HG02588 (cell line): ENCODE measurements around the gene TRIB2.
"Not testable (repeated sequence)": the region's sequence is repeated elsewhere in the genome, so short reads cannot be mapped to it uniquely, and the experiment has no call there.

ENCODE experiments used
- ATAC-seq: cut with Tn5 transposase; IDR thresholded peaks from one replicate; pipeline ENCODE4 v1.9.1; 2021; ENCODE audit warnings: mild to moderate bottlenecking, moderate library complexity; ENCODE audit not compliant: unreplicated experiment

Gene TRIB2

DNA sequence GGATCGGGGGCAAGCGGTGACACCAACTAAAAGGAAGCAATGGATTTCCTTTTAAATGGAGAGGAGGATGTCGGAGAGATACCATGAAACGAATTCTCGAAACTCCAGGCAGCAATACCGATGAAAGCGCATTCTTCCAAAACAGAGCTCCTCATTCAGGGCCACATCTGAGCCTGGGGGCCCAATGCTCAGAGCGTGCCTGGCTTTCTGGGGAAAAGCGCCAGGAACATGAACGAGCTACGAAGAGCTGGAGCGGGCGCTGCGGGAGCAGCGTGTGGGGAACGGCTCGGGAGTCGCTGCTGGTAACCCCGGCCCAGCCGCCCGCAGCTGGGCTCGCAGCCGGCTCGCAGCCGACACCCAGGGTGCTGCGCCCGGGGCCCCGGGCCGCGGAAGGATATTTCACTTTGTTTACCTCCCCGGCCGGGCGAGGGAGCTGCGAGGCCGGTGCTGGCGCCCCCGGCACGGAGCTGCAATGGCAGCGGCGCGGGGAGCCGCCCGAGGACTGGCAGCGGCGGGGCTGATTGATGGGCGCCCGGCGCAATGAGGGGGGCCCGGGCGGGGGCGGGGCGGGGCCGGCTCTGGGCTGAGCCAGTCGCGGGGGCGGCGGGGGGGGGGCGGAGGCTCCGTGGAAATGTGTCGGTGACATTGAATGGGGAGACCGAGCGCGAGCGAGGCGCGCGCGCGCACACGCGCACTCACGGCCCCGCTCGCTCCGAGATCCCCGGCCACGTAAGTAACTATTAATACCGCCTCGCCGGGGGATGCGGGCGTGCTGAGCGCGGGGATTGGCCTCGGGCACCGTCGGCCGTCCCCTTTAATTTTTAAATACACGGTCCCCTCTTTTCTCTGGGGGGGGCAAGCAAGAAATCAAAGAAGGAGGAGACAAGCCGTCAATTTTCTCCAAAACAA lies at the start of gene TRIB2:
Gene TRIB2, plus strand, starts transcription at position 655 of the 909 bp plus-strand sequence. CDS start 1,372 bp downstream, outside the sequence.
- peak; percentile 80 for ATAC-seq

DNA sequence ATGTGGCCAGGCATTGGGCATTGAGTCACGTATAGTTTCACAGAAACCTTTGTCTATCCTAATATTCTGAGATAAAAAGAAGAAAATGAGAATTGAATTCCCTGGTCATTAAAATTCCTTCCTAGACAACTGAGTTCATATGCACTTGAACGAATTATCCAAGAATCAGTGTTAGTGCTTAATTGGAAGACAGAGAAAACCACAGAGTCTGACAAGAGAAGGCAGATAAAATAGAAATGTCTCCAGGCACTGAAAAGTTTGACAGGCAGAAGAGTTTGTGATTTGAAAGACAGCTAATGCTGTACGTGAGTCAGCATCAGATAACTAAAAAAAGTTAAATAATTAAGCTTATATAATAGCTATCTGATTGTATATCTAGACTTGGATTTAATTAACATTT lies 47.7 kb upstream of the TRIB2 start:
- no peak for ATAC-seq

DNA sequence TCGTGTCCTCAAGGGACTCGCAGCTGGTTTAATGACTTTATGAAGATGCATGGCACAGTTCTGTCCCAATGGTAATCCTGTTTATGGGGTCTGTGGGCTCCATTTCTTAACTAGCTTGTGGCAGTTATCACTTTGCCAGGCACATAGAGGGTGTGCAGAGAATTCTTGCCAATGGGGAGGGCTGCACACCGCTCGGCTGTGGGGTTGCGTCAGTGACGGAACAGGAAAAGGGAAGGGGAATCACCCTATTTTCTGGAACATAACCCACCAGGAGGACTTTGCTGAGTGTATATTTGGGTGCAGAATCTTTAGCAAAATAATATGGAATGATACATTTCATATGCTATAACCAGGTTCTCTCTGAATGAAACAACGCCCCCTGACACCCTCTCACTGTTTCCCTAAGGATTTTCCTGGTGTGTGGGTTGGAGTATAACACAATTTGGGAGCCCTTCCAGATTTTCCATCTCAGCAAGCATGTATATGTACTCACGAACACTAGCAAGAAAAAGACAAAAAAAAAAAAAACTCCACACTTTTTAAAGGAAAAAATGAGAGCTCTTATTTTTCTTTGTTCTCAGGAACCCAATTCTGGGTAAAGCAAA lies 43.9 kb upstream of the TRIB2 start:
- ATAC-seq = no peak

DNA sequence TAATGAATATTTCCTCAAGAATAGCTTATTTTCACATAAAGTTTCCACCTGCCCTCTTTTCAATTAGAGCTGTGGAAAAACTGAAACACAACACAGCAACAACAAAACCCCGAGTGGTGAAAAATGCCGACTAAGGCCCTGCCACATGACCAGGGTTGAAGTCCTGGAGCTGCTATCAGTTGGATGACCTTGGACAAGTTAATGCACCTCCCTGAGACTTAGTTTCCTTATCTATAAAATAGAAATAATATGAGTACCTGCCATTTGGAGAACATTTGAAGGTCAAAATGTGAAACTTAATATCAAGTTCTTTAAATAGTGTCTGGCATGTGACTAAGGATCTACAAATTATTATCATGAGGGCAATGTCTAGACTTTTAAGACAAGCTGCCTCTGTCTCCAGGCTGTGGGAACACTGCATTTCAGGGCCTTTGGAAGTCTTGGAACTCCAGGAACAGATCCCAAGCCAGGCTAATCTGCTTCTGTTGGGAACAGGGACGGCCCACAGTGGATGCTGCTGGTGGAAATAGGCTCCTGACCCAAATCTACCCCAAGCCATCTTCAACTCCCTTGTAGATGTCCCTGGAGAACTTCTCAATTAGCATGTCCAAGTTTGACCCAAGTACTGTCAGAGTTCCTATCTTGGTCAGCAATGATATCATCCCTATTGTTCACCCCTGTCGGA lies 42.0 kb upstream of the TRIB2 start:
- ATAC-seq = no peak

DNA sequence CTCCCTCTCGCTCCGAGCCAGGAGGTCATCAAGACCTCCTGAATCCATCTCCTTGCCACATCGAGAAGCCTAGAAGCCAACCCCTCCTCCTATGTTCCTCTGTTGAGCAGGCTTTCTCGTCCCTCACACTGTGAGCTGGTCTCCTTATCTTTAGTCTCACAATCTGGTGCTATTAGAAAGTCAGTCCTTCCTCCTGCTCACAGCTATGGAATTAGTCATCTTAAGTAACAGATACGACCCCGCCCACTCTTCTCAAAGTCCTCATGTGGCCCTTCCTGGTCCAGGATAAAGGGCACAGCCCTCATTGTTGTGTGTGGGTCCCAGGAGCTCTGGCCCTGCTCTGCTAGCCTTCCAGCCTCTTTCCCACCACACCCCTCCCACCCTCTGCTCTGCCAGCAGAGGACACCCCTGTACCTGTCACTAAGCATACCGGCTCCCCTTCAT lies 41.4 kb upstream of the TRIB2 start:
- no peak for ATAC-seq

DNA sequence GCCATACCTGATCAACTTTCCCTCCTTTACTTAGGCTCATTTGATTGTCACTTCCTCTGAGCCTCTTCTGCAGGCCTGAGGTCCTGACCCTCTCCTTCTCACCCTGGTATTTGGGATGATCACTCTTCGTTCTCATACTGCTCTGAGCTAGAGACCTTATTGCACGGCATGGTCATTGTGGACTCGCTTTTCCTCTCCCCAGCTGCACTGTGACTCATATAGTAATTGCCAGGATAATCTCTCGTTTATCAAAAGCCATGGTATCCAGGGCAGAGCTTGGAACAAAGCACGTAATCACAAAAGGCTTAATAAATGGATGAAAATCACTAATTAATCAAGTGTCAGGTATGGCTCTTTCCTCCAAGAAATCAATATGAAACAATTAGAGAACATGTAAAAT lies 40.9 kb upstream of the TRIB2 start:
- no peak for ATAC-seq

DNA sequence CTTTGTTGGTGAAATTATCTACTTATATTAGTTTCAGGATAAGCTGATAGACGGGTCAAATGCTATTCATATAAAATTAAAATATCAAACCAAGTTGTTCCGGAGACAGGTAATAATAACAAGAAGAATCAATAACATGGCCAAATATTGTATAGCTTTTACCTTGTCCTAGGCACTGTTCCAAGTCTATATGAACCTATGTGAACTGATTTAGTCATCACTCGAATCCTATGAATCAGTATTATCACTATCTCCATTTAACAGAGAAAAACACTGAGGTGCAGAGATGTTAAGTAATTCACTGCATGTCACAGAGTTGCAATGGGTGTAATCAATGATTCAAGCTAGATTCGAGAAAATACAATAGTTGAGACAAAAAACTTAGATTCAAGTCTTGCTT lies 40.0 kb upstream of the TRIB2 start:
- ATAC-seq = no peak

DNA sequence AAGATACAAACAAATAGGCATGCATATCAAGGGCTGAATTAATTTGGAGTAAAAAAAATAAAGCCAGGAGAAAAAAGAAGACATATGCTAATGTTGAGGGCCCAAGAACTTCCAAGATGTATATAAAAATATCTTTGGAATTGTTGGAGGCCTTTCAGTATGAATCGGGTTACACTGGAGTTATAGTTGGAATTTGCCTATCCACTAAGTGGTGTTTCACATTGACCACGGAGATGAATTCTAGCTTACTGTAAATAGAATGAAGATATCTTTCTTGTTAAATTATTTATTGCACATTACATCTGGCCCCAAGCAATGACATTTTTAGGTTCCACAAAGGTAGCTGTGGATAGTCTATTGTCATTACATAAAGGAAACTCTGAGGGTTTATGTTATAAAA lies 38.5 kb upstream of the TRIB2 start:
- no peak for ATAC-seq

DNA sequence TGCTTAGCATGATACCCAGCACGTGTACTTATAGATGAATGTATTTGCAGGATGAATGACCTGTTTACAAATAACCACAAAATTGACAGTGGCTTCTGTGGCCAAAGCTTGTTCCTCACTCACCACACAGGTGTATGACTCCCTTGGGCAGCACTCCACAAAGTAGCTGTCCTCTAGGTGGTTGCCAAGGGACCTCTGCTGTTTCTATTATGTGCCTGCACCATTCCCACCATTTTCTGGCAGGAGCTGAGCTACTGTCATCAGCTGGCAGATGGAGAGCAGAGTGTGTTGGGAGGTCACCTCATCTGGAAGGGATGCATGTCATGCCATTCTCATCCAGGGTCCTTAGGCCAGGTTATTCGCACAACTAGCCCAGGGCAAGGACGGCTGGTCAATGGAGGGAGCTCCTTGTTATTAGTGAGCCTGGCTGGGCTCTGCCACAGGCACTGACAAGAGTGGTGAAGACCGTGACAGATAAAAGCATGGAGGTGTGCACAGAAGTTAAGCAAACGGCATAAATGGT lies 37.1 kb upstream of the TRIB2 start:
- ATAC-seq = no peak

DNA sequence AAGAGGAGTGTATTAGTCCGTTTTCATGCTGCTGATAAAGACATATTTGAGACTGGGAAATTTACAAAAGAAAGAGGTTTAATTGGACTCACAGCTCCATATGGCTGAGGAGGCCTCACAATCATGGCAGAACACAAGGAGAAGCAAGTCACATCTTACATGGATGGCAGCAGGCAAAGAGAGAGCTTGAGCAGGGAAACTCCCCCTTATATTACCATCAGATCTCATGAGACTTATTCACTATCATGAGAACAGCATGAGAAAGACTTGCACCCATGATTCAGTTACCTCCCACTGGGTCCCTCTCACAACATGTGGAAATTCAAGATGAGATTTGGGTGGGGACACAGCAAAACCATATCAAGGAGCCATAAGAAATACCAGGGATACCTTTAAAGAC lies 36.6 kb upstream of the TRIB2 start:
- not testable (repeated sequence) for ATAC-seq

DNA sequence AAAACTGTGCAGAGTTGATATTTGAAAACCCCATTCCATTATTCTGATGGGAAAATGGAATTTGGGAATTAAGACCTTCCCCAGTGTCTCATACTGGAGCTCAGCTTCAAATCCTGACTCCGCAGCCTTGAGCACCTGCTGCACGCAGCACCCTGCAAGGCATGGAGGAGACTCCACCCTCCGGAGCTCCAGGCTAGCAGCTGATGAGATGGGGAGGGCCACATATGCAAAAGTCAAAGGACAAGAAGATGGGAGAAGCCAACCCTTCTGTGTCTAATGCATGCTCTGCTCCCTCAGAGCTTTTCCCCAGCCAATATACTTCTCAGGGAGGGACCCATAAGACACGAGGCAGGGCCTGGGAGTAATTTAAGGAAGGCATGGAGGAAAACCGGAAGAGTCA lies 34.7 kb upstream of the TRIB2 start:
- ATAC-seq = no peak

DNA sequence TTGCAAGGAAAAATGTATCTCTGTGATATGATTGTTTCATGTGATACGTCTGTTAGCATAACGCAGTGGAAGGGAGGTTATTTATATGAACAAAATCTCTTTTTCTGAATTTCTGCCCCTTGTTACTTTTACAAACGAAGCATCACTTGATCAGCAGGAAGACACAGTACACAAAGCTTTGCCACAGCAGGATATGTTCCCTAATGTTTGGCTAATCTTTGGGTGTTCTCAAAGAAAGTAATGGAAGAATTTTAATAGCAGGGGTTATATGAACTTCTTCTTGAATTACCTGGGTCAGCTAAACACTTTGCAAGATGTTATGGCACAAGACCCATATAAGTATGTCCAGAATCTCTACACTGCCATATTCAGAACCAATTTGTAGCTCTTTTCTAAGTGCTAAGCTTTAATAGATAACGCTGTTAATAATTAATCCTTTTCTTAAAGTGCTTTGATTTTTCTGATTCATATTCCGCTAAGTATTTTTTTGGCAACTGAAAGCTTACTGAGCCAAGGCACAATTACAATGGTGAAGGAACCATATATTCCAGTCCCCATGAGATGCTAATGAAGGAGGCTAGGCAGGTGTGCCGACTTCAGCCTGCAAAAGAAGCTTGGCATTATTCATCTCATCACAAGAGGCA lies 33.2 kb upstream of the TRIB2 start:
- no peak for ATAC-seq

DNA sequence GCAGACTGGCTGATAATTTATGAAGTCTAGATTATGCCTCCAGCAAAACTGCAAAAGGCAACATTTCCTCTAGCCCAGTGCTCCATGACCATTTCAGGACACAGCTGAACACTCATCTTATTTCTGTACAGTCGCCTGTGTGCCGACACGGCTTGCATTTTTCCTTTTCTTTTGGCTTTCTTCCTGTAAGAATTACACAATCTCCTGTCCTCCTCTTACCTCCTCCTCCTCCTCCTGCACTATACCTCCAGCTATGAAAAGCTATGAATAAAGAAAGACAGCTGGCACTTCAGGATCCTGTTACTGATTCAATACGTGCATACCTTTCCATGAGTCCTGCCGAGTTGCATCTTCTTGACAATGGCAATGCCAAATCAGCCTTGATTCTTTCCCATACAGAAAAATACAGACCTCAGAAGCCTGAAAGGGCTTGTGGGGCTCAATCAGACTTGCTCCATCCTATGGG lies 32.2 kb upstream of the TRIB2 start:
- no peak for ATAC-seq

DNA sequence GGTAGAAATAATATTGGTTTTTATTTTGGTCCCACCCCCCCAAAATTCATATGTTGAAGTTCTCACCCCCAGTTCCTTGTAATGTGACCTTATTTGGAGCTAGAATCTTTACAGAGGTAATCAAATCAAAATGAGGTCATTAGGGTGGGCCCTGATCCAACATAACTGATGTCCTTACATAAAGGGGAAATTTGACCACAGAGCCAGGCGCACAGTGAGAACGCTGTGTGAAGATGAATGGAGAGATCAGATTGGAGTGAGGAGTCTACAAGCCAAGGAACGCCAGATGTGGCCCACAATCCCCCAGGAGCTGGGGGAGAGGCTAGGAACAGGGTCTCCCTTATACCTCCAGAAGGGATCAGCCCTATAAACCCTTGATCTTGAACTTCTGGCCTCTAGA lies 31.6 kb upstream of the TRIB2 start:
- no peak for ATAC-seq

DNA sequence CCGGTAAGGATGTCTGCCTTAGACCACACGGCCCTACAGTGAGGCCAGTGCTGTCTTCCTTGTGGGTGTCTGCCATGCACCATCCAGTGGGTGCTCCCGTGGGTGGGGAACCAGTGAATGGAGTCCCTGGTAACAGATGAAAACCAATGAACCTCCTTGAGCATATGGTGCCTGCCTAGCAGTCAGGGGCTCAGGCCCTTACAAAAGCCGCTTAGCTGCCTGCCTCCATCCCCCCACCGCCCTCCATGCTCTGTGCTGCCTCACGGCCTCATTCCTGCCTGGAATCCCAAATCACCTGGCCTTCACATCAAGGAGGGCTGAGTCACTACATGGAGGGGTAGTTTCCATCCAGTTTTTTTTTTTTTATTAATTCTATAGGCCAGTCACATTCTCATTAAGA lies 30.8 kb upstream of the TRIB2 start:
- no peak for ATAC-seq

DNA sequence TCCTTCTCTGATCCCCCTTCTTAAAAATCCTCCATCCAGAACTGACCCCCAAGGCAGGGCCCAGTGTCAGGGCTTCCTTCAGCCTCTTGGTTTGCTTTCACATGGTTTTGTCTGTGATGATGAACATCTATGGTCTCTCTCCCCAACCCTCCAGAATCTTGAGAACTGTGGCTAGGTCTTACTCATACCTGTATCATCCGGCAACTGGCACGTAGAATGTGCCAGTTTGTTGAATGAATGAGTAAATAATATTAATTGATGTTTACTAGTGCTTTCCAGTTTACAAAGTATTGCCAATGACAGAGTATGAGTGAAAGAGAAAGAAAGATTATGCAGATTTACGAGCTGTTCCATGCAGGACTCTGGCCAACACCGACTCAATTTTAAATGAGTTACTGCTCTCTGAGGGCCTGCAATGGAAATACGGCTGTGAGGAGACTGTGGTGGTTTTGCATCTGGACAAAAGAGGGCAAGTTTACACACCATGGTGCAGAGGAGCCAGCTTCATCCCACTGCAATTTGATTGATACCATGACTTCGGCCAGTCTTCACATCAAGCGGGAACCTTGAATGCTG lies 29.9 kb upstream of the TRIB2 start:
- ATAC-seq = no peak

DNA sequence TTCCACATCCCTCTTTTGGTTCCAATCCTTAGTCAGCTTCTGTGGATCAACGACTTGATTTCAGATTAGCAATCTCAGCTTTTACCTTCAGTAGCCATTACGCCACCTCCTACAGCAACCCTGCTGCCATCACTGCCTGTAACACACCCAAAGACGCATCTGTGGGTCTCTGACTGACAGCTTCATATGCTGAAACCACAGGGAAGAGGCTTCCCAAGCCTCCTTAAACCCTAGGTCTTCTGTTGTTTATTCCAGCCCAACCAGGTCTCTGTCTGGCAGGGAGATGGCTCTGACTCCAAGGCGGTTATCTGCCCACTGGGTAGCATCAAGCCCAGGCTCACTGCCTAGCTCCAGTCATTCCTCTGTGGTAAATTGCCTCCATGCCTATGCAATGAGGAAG lies 28.6 kb upstream of the TRIB2 start:
- ATAC-seq = no peak

DNA sequence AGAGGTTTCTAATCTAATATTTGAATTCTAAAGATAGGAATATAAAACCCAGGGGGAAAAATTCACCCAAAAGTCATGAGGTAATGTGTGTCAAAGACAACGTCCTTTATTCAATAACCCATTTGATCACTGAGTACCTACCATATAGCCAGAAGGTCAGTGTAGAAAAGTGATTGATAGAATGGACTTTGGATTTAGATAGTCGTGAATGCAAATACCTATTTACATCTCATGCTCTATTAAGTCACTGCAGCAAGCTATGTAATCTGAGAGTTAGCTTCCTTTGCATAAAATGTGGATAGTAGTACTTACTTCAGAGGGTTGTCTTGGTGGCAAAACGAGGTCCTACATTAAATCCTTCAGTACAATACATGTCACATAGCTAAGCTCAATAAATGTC lies 27.8 kb upstream of the TRIB2 start:
- ATAC-seq = no peak

DNA sequence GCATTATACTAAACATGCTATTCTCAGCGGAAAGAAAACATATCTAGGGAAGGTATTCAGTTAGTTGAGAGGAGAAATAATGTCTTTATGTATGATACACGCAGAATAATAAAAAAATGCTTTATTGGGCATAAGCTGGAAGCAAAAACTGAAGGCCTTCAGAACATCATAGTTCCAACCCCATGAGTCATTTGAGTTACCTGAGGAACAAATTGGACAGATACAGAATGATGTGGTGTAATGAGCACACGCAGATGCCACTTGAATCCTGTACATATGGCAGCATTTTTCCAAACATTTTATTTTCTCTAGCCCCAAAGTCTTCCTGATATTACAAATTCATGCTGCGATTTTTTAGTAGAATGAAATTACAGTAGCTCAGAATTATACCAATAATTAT lies 23.2 kb upstream of the TRIB2 start:
- no peak for ATAC-seq

DNA sequence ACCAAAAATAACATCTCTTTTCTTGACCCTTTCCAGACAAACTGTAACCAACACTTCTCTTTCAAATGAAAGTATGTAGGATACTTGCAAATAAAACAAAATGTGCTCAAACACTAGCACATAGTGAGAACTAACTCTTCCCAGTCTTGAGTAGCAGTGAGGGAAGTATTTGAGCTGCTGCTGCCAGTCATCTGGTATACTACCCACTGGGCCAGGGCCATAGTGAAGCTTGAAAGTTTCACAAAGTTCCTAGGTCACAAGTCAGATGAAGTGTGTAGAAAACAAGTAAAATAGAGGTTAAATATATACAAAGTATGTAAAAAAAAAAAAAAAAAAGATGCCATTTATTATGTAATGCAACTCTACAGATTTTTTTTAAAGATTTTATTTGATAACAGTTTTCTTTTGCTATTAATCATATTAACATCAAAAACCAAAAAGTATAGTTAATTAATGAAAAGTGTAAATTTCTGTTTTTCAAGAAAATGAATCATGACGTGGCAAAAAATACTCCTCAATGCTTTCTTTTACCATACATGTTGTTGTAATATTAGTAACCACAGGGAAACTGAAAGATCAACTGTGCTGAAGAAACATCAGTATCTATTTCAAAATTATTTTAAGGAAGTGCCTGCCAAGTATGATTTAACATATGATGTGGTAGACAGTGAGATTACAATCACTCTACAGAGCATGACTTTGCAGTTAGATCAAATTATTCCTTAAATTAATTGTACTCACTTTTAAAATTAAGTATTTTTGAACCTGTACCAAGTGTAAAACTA lies 21.6 kb upstream of the TRIB2 start:
- ATAC-seq = no peak
